Fibroblast of lung (primary cell): ENCODE measurements around the gene ARMC6.

Source experiments
- EZH2 ChIP-seq: IDR thresholded peaks from 2 replicates; pipeline ENCODE4 v1.5.1; 2012; ENCODE audit warnings: low read length, control low read depth, mild to moderate bottlenecking; ENCODE audit errors: missing control alignments
- TF ChIP-seq, protein P1 (sequence below), 2 donors: IDR thresholded peaks in 1 of 2; conservative IDR thresholded peaks in 1 of 2; 1 replicate in 1 of 2; 2 replicates in 1 of 2; pipeline ENCODE4 v1.5.1; 2011 to 2012; ENCODE audit warnings: low read length in 2 of 2, control low read depth in 1 of 2, inconsistent platforms in 1 of 2, low read depth in 1 of 2, mild to moderate bottlenecking in 1 of 2

DNA sequence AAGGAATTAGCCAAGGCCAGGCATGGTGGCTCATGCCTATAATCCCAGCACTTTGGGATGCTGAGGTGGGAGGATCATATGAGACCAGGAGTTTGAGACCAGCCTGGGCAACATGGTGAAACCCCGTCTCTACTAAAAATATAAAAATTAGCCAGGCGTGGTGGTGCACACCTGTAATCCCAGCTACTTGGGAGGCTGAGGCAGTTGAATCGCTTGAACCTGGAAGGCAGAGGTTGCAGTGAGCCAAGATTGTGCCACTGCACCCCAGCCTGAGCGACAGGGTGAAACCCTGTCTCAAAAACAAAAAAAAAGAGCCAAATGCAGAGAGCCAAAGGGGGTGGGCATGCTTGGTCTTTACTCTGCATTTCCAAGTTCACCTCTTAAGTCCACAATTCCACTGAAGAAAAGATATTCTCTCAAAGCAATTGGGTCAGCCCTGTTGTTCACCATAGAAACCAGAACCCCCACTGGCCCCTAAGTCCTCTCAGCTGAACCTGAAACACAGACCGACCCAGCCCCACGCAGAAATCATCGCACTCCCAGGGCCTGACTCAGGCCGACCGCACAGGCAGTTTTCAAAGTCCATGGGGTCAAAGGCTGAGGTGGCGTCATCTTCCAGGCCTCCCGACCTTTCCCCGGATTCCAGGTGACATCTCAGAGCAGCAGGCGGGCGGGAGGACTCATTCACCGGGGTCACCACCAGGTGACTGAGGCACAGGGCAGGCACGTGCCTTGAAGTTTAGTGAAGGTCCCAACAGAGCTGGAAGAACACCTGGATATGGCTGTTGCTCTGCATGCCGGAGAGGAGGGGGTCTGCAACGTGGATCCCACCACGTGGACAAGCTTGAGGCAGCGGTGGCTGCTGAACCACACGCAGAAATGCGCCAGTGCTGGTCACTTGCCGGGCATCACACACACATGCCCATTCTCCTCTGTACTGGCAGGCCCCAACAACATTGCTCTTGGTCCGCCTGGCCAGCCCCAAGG is 63.5 kb downstream of the ARMC6 start:
- TF ChIP-seq, protein P1, sequence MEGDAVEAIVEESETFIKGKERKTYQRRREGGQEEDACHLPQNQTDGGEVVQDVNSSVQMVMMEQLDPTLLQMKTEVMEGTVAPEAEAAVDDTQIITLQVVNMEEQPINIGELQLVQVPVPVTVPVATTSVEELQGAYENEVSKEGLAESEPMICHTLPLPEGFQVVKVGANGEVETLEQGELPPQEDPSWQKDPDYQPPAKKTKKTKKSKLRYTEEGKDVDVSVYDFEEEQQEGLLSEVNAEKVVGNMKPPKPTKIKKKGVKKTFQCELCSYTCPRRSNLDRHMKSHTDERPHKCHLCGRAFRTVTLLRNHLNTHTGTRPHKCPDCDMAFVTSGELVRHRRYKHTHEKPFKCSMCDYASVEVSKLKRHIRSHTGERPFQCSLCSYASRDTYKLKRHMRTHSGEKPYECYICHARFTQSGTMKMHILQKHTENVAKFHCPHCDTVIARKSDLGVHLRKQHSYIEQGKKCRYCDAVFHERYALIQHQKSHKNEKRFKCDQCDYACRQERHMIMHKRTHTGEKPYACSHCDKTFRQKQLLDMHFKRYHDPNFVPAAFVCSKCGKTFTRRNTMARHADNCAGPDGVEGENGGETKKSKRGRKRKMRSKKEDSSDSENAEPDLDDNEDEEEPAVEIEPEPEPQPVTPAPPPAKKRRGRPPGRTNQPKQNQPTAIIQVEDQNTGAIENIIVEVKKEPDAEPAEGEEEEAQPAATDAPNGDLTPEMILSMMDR (conservative IDR thresholded peaks at IDR 0.05 in 1 of 2, IDR thresholded peaks at IDR 0.05 in 1 of 2; ENCODE audit: low read depth in 1 of 2, low read length in 2 of 2), result no peak
- TF ChIP-seq EZH2, result no peak
